ENCODE measurements around the gene APBB1. TPM values are rescaled to one million over a fixed set of nuclear protein-coding genes. Genes with fewer than 3 reads are reported as not detected.

Gene APBB1
- total RNA-seq, 1 experiment from 2014 or later = 24.7 TPM

DNA sequence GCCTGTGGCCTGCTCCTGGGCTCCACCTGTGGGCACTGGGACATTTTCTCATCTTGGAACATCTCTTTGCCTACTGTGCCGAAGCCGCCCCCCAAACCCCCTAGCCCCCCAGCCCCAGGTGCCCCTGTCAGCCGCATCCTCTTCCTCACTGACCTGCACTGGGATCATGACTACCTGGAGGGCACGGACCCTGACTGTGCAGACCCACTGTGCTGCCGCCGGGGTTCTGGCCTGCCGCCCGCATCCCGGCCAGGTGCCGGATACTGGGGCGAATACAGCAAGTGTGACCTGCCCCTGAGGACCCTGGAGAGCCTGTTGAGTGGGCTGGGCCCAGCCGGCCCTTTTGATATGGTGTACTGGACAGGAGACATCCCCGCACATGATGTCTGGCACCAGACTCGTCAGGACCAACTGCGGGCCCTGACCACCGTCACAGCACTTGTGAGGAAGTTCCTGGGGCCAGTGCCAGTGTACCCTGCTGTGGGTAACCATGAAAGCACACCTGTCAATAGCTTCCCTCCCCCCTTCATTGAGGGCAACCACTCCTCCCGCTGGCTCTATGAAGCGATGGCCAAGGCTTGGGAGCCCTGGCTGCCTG lies 27.3 kb downstream of the APBB1 start:
- BruUV-seq (replicated peaks) = no TSS peak
- TF ChIP-seq CTCF (conservative IDR thresholded peaks at IDR 0.05; ENCODE audit: low read depth, low read length) (no peak), EZH2 (IDR thresholded peaks at IDR 0.05; ENCODE audit: low read length, unreplicated experiment) (no peak), EZH2phosphoT487 (IDR thresholded peaks at IDR 0.05; ENCODE audit: borderline replicate concordance, low read length) (no peak)
- H3K4me2 ChIP-seq (ENCODE audit: low read length) = no peak overlapping the region; the same call in 1 of the 2 replicates

DNA sequence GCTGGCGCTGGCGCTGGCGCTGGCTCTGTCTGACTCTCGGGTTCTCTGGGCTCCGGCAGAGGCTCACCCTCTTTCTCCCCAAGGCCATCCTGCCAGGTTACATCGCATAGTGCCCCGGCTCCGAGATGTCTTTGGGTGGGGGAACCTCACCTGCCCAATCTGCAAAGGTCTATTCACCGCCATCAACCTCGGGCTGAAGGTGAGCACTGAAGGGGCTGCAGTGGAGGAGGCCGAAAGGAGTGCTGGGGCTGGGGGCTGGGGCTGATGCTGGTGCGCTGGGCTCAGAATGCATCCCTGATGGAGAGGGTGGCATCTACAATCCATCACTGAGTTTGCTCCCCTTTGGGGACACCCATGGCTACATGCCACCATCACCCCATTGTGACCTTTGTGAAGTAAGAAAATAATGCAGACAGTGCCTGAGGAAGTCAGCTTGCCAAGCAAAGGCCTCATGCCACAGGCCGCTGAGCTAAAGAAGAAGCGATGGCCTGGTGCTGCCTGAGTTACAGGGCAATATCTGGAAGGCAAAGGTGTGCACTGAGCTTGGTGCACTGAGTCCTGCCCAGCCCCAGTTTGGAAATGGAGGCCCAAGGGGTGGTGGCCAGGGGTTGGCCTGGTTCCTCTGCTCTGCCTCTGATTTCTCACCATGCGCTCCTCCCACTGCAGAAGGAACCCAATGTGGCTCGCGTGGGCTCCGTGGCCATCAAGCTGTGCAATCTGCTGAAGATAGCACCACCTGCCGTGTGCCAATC lies 28.0 kb downstream of the APBB1 start:
- Histone ChIP-seq H3K9me2 (replicated peaks; ENCODE audit: low read length) (no peaks in the 10 kb centered on the region), H3K4me2 (ENCODE audit: low read length) (peak overlapping the region; percentile 88), H3F3A (ENCODE audit: low read length, unreplicated experiment) (no peaks in the 10 kb centered on the region), H2AFZ (ENCODE audit: low read length) (peak overlapping the region; percentile 84), H4K20me1 (ENCODE audit: low read length) (no peaks in the 10 kb centered on the region), H3K27me3 (ENCODE audit: low read length) (no peaks in the 10 kb centered on the region), H3K4me1 (ENCODE audit: insufficient read depth, low read length) (peaks cover 12% of the 10 kb centered on the region), H3K9me3 (ENCODE audit: low read length) (no peaks in the 10 kb centered on the region), H3K9ac (ENCODE audit: low read length) (peak overlapping the region; percentile 67), H3K4me3 (ENCODE audit: low read length) (peak overlapping the region; percentile 72), H3K79me2 (ENCODE audit: low read length) (no peaks in the 10 kb centered on the region), H3K27ac (ENCODE audit: low read length) (no peak overlapping the region), H3K36me3 (ENCODE audit: low read depth, low read length) (no peaks in the 10 kb centered on the region)
- ChIA-PET CTCF (interaction anchor here (0.8 to 1.3 kb wide), 2 partner anchors 12 to 28 kb away, joined by 3 to 10 read pairs; no protein-coding TSS in a partner anchor), POLR2A (ENCODE audit: unreplicated experiment) (interaction anchor here (0.6 kb wide), 1 partner anchor 28 kb away, joined by 3 read pairs; the partner anchor contains the start of gene APBB1)
- ATAC-seq = no peak
- no peak for DNase-seq
- no peak for TF ChIP-seq EZH2 (IDR thresholded peaks at IDR 0.05; ENCODE audit: low read length, unreplicated experiment)
- BruUV-seq (replicated peaks) = TSS peak; percentile 62
- intact Hi-C loops (cut with micrococcal nuclease) = loop anchor here (2.0 kb wide), 2 partner anchors 28 to 84 kb away; partner anchors contain the start of gene APBB1

More for the DNA sequence above, 27.3 kb downstream of the APBB1 start:
- ATAC-seq (no peak), DNase-seq (no peak)
- no peak overlapping the region for H3K4me3 ChIP-seq (ENCODE audit: low read length)
- H3F3A ChIP-seq (ENCODE audit: low read length, unreplicated experiment) = no peaks in the 10 kb centered on the region
- no peaks in the 10 kb centered on the region for H3K79me2 ChIP-seq (ENCODE audit: low read length)
- H4K20me1 ChIP-seq (ENCODE audit: low read length) = no peaks in the 10 kb centered on the region
- no peak overlapping the region for H3K27ac ChIP-seq (ENCODE audit: low read length)
- no peak overlapping the region for H3K9ac ChIP-seq (ENCODE audit: low read length)
- H2AFZ ChIP-seq (ENCODE audit: low read length) = no peak overlapping the region
- intact Hi-C loops (cut with micrococcal nuclease) = loop anchor here (2.0 kb wide), 2 partner anchors 27 to 83 kb away; partner anchors contain the start of gene APBB1
- no peaks in the 10 kb centered on the region for H3K9me2 ChIP-seq (replicated peaks; ENCODE audit: low read length)
- POLR2A ChIA-PET (ENCODE audit: unreplicated experiment) = no interaction called here
- H3K9me3 ChIP-seq (ENCODE audit: low read length) = no peaks in the 10 kb centered on the region
- no peaks in the 10 kb centered on the region for H3K36me3 ChIP-seq (ENCODE audit: low read depth, low read length)
- peaks cover 12% of the 10 kb centered on the region for H3K4me1 ChIP-seq (ENCODE audit: insufficient read depth, low read length)
- H3K27me3 ChIP-seq (ENCODE audit: low read length) = no peaks in the 10 kb centered on the region
- CTCF ChIA-PET = no interaction called here

GRCh38 chr11:6389905-6390717 lies 28.8 kb downstream of the APBB1 start, which contains the start of gene SMPD1:
Gene SMPD1 (plus strand): TSS chr11:6390474. CDS start chr11:6390599, 125 bp downstream.
- intact Hi-C loops (cut with micrococcal nuclease) = loop anchor here (2.0 kb wide), 2 partner anchors 29 to 85 kb away; partner anchors contain the start of gene APBB1
- no peaks in the 10 kb centered on the region for H3K9me3 ChIP-seq (ENCODE audit: low read length)
- ATAC-seq = peak; percentile 90
- ChIA-PET CTCF (interaction anchor here (0.8 to 1.3 kb wide), 2 partner anchors 11 to 27 kb away, joined by 3 to 10 read pairs; no protein-coding TSS in a partner anchor), POLR2A (ENCODE audit: unreplicated experiment) (interaction anchor here (0.6 to 0.7 kb wide), 3 partner anchors 29 to 41 kb away, joined by 3 to 11 read pairs (median 3); partner anchors contain the start of gene APBB1)
- peak within 1 kb of the TSS; percentile 67 for H3K9ac ChIP-seq (ENCODE audit: low read length)
- H3K4me2 ChIP-seq (ENCODE audit: low read length) = peak within 1 kb of the TSS; percentile 88
- H3K4me1 ChIP-seq (ENCODE audit: insufficient read depth, low read length) = peaks cover 12% of the 10 kb centered on the region
- DNase-seq = peak; percentile 94
- H3K27ac ChIP-seq (ENCODE audit: low read length) = peak within 1 kb of the TSS; percentile 79
- H3K36me3 ChIP-seq (ENCODE audit: low read depth, low read length) = no peaks in the 10 kb centered on the region
- peak within 1 kb of the TSS; percentile 72 for H3K4me3 ChIP-seq (ENCODE audit: low read length)
- H3K79me2 ChIP-seq (ENCODE audit: low read length) = no peaks in the 10 kb centered on the region
- no peaks in the 10 kb centered on the region for H3K9me2 ChIP-seq (replicated peaks; ENCODE audit: low read length)
- no peaks in the 10 kb centered on the region for H3K27me3 ChIP-seq (ENCODE audit: low read length)
- BruUV-seq (replicated peaks) = TSS peak; percentile 65
- TF ChIP-seq EZH2phosphoT487 (IDR thresholded peaks at IDR 0.05; ENCODE audit: borderline replicate concordance, low read length) (no peak), CTCF (conservative IDR thresholded peaks at IDR 0.05; ENCODE audit: low read depth, low read length) (no peak), EZH2 (IDR thresholded peaks at IDR 0.05; ENCODE audit: low read length, unreplicated experiment) (no peak)
- H4K20me1 ChIP-seq (ENCODE audit: low read length) = no peaks in the 10 kb centered on the region
- no peaks in the 10 kb centered on the region for H3F3A ChIP-seq (ENCODE audit: low read length, unreplicated experiment)
- H2AFZ ChIP-seq (ENCODE audit: low read length) = peak within 1 kb of the TSS; percentile 84
